22Rv1 (cell line): ENCODE results near the gene MRPL58.

Source experiments
- CTCF ChIP-seq: fragments of 450-650 bp; IDR thresholded peaks from 2 replicates; pipeline ENCODE4 v1.5.1; 2017; ENCODE audit warnings: mild to moderate bottlenecking
- ZFX ChIP-seq: fragments of 450-650 bp; IDR thresholded peaks from 2 replicates; pipeline ENCODE4 v1.6.1; 2017; ENCODE audit warnings: antibody characterized with exemption, borderline replicate concordance

GRCh38 chr17:74972973-74973328 is 39.5 kb upstream of the MRPL58 start:
- TF ChIP-seq CTCF: no peak
- TF ChIP-seq ZFX: no peak
